ENCODE results near the gene TBX1. TPM values are rescaled to one million over a fixed set of nuclear protein-coding genes. Genes with fewer than 3 reads are reported as not detected.
A peak's percentile ranks its signal among the peaks of the same experiment; 100 is the strongest.

TBX1 gene
- total and polyA plus RNA-seq, 5 donors from 2014 or later, result not detected

GRCh38 chr22:19716829-19717105, 43.8 kb upstream of the TBX1 start:
- H3K36me3 Mint-ChIP-seq, result no peaks in the 10 kb centered on the region
- H3K27me3 Mint-ChIP-seq, result peaks cover 37% of the 10 kb centered on the region
- peak overlapping the region in 1 of 4 donors; percentile 38 for H3K4me3 Mint-ChIP-seq
- peaks cover 0 to 19% (median 0%) of the 10 kb centered on the region in 4 donors for H3K4me1 Mint-ChIP-seq
- Histone ChIP-seq H3K4me1 (ENCODE audit: control insufficient read depth, insufficient read depth, low read length, poor library complexity, severe bottlenecking) (peaks cover 16% of the 10 kb centered on the region), H3K27me3 (ENCODE audit: control insufficient read depth, insufficient read depth, low read length) (peaks cover 6% of the 10 kb centered on the region), H3K9me3 (ENCODE audit: control insufficient read depth in 2 of 2, low read length in 2 of 2) (no peaks in the 10 kb centered on the region), H3K4me3 (ENCODE audit: low read depth, low read length) (no peak overlapping the region), H3K27ac (ENCODE audit: insufficient read depth, low read length, poor library complexity, severe bottlenecking) (no peak overlapping the region), H3K36me3 (ENCODE audit: control insufficient read depth, insufficient read depth, low read length) (no peaks in the 10 kb centered on the region)
- DNase-seq (no peak), ATAC-seq (ENCODE audit: low read depth in 2 of 2) (no peak)
- H3K9me3 Mint-ChIP-seq, result no peaks in the 10 kb centered on the region
- H3K27ac Mint-ChIP-seq, result no peak overlapping the region

- no peaks in the 10 kb centered on the region for H3K36me3 ChIP-seq (ENCODE audit: control insufficient read depth, insufficient read depth, low read length)
- DNase-seq, result no peak
- H3K4me3 Mint-ChIP-seq, result peak overlapping the region in 1 of 4 donors; percentile 77
- H3K4me1 Mint-ChIP-seq, result peaks cover 0 to 19% (median 0%) of the 10 kb centered on the region in 4 donors
- ATAC-seq (ENCODE audit: low read depth in 2 of 2), result no peak
- H3K9me3 ChIP-seq (ENCODE audit: control insufficient read depth in 2 of 2, low read length in 2 of 2), result no peaks in the 10 kb centered on the region
- no peak overlapping the region for H3K27ac ChIP-seq (ENCODE audit: insufficient read depth, low read length, poor library complexity, severe bottlenecking)
- no peak overlapping the region for H3K4me3 ChIP-seq (ENCODE audit: low read depth, low read length)
- H3K27me3 Mint-ChIP-seq, result peaks cover 38% of the 10 kb centered on the region
- peaks cover 16% of the 10 kb centered on the region for H3K4me1 ChIP-seq (ENCODE audit: control insufficient read depth, insufficient read depth, low read length, poor library complexity, severe bottlenecking)
- H3K27ac Mint-ChIP-seq, result no peak overlapping the region
- H3K9me3 Mint-ChIP-seq, result no peaks in the 10 kb centered on the region
- H3K27me3 ChIP-seq (ENCODE audit: control insufficient read depth, insufficient read depth, low read length), result peaks cover 6% of the 10 kb centered on the region
- no peaks in the 10 kb centered on the region for H3K36me3 Mint-ChIP-seq
Observed at GRCh38 chr22:19717181-19717580, 43.4 kb upstream of the TBX1 start.

GRCh38 chr22:19717691-19718455, 42.7 kb upstream of the TBX1 start:
- H3K27me3 ChIP-seq (ENCODE audit: control insufficient read depth, insufficient read depth, low read length), result peaks cover 6% of the 10 kb centered on the region
- Mint-ChIP-seq H3K27me3 (peaks cover 41% of the 10 kb centered on the region), H3K4me3 (peak overlapping the region; percentile 47 to 77 (median 67)), H3K27ac (peak overlapping the region in 1 of 3 donors; percentile 56), H3K36me3 (no peaks in the 10 kb centered on the region), H3K9me3 (no peaks in the 10 kb centered on the region), H3K4me1 (peaks cover 0 to 19% (median 0%) of the 10 kb centered on the region in 4 donors)
- H3K4me3 ChIP-seq (ENCODE audit: low read depth, low read length), result no peak overlapping the region
- H3K9me3 ChIP-seq (ENCODE audit: control insufficient read depth in 2 of 2, low read length in 2 of 2), result no peaks in the 10 kb centered on the region
- peak; percentile 89 to 92 for ATAC-seq (ENCODE audit: low read depth in 2 of 2)
- H3K27ac ChIP-seq (ENCODE audit: insufficient read depth, low read length, poor library complexity, severe bottlenecking), result no peak overlapping the region
- DNase-seq, result peak; percentile 69 to 86 (median 76)
- H3K4me1 ChIP-seq (ENCODE audit: control insufficient read depth, insufficient read depth, low read length, poor library complexity, severe bottlenecking), result peaks cover 16% of the 10 kb centered on the region
- no peaks in the 10 kb centered on the region for H3K36me3 ChIP-seq (ENCODE audit: control insufficient read depth, insufficient read depth, low read length)

- H3K27me3 ChIP-seq (ENCODE audit: control insufficient read depth, insufficient read depth, low read length), result peaks cover 3% of the 10 kb centered on the region
- H3K4me3 Mint-ChIP-seq, result no peak overlapping the region
Observed at GRCh38 chr22:19718456-19719049, 42.0 kb upstream of the TBX1 start.

GRCh38 chr22:19719050-19719482, 41.5 kb upstream of the TBX1 start:
- Mint-ChIP-seq H3K27ac (no peak overlapping the region), H3K9me3 (no peaks in the 10 kb centered on the region), H3K36me3 (no peaks in the 10 kb centered on the region), H3K4me3 (peak overlapping the region; percentile 70 to 84 (median 74)), H3K27me3 (peaks cover 36% of the 10 kb centered on the region), H3K4me1 (peaks cover 0 to 22% (median under 1%) of the 10 kb centered on the region in 4 donors)
- Histone ChIP-seq H3K27ac (ENCODE audit: insufficient read depth, low read length, poor library complexity, severe bottlenecking) (no peak overlapping the region), H3K27me3 (ENCODE audit: control insufficient read depth, insufficient read depth, low read length) (peaks cover 3% of the 10 kb centered on the region), H3K4me1 (ENCODE audit: control insufficient read depth, insufficient read depth, low read length, poor library complexity, severe bottlenecking) (peaks cover 27% of the 10 kb centered on the region), H3K36me3 (ENCODE audit: control insufficient read depth, insufficient read depth, low read length) (no peaks in the 10 kb centered on the region), H3K9me3 (ENCODE audit: control insufficient read depth in 2 of 2, low read length in 2 of 2) (no peaks in the 10 kb centered on the region), H3K4me3 (ENCODE audit: low read depth, low read length) (no peak overlapping the region)
- DNase-seq (no peak), ATAC-seq (ENCODE audit: low read depth in 2 of 2) (no peak)

More at GRCh38 chr22:19718456-19719049, 42.0 kb upstream of the TBX1 start:
- Histone ChIP-seq H3K4me3 (ENCODE audit: low read depth, low read length) (no peak overlapping the region), H3K4me1 (ENCODE audit: control insufficient read depth, insufficient read depth, low read length, poor library complexity, severe bottlenecking) (peaks cover 23% of the 10 kb centered on the region), H3K27ac (ENCODE audit: insufficient read depth, low read length, poor library complexity, severe bottlenecking) (no peak overlapping the region), H3K9me3 (ENCODE audit: control insufficient read depth in 2 of 2, low read length in 2 of 2) (no peaks in the 10 kb centered on the region), H3K36me3 (ENCODE audit: control insufficient read depth, insufficient read depth, low read length) (no peaks in the 10 kb centered on the region)
- DNase-seq, result no peak
- Mint-ChIP-seq H3K9me3 (no peaks in the 10 kb centered on the region), H3K4me1 (peaks cover 0 to 23% (median under 1%) of the 10 kb centered on the region in 4 donors), H3K27me3 (peaks cover 39% of the 10 kb centered on the region), H3K27ac (no peak overlapping the region), H3K36me3 (no peaks in the 10 kb centered on the region)
- ATAC-seq (ENCODE audit: low read depth in 2 of 2), result no peak

GRCh38 chr22:19719488-19720021, 41.0 kb upstream of the TBX1 start:
- H3K27ac Mint-ChIP-seq, result no peak overlapping the region

GRCh38 chr22:19720150-19720827, 40.3 kb upstream of the TBX1 start:
- Mint-ChIP-seq H3K9me3 (no peaks in the 10 kb centered on the region), H3K27ac (no peak overlapping the region), H3K4me1 (peaks cover 0 to 30% (median under 1%) of the 10 kb centered on the region in 4 donors), H3K36me3 (no peaks in the 10 kb centered on the region), H3K27me3 (peaks cover 42% of the 10 kb centered on the region), H3K4me3 (peak overlapping the region in 3 of 4 donors; percentile 59 to 72 (median 65))
- H3K9me3 ChIP-seq (ENCODE audit: control insufficient read depth in 2 of 2, low read length in 2 of 2), result no peaks in the 10 kb centered on the region
- DNase-seq (no peak), ATAC-seq (ENCODE audit: low read depth in 2 of 2) (no peak)
- no peak overlapping the region for H3K27ac ChIP-seq (ENCODE audit: insufficient read depth, low read length, poor library complexity, severe bottlenecking)
- peaks cover 27% of the 10 kb centered on the region for H3K4me1 ChIP-seq (ENCODE audit: control insufficient read depth, insufficient read depth, low read length, poor library complexity, severe bottlenecking)
- H3K27me3 ChIP-seq (ENCODE audit: control insufficient read depth, insufficient read depth, low read length), result peaks cover 5% of the 10 kb centered on the region
- no peak overlapping the region for H3K4me3 ChIP-seq (ENCODE audit: low read depth, low read length)
- H3K36me3 ChIP-seq (ENCODE audit: control insufficient read depth, insufficient read depth, low read length), result no peaks in the 10 kb centered on the region

More at GRCh38 chr22:19719488-19720021, 41.0 kb upstream of the TBX1 start:
- Histone ChIP-seq H3K27ac (ENCODE audit: insufficient read depth, low read length, poor library complexity, severe bottlenecking) (no peak overlapping the region), H3K27me3 (ENCODE audit: control insufficient read depth, insufficient read depth, low read length) (peaks cover 4% of the 10 kb centered on the region), H3K9me3 (ENCODE audit: control insufficient read depth in 2 of 2, low read length in 2 of 2) (no peaks in the 10 kb centered on the region), H3K4me3 (ENCODE audit: low read depth, low read length) (no peak overlapping the region), H3K4me1 (ENCODE audit: control insufficient read depth, insufficient read depth, low read length, poor library complexity, severe bottlenecking) (peaks cover 31% of the 10 kb centered on the region), H3K36me3 (ENCODE audit: control insufficient read depth, insufficient read depth, low read length) (no peaks in the 10 kb centered on the region)
- H3K27me3 Mint-ChIP-seq, result peaks cover 38% of the 10 kb centered on the region
- no peaks in the 10 kb centered on the region for H3K36me3 Mint-ChIP-seq
- H3K9me3 Mint-ChIP-seq, result no peaks in the 10 kb centered on the region
- peaks cover 0 to 23% (median under 1%) of the 10 kb centered on the region in 4 donors for H3K4me1 Mint-ChIP-seq
- DNase-seq (no peak), ATAC-seq (ENCODE audit: low read depth in 2 of 2) (no peak)
- H3K4me3 Mint-ChIP-seq, result peak overlapping the region; percentile 70 to 84 (median 74)

Measured in CD4-positive, CD25-positive, alpha-beta regulatory T cell (primary cell).